Transverse colon (tissue), 4 donors: Measurements from ENCODE around the gene TMSB10. TPM values are rescaled to one million over a fixed set of nuclear protein-coding genes. Genes with fewer than 3 reads are reported as not detected.
A peak's percentile ranks its signal among the peaks of the same experiment; 100 is the strongest.

ENCODE experiments used
- DNase-seq: peaks from one replicate; pipeline ENCODE4 v3.0.0-alpha.2; 2019
- H3K27ac ChIP-seq, 4 donors: fragments of 200-600 bp; sonication (generic); 2 replicates each; pipeline ENCODE4 v1.5.1; 2016 to 2018; ENCODE audit warnings: inconsistent platforms in 4 of 4
- H3K27me3 ChIP-seq: fragments of 200-600 bp; sonication (generic); 2 replicates; pipeline ENCODE4 v1.5.1; 2017; ENCODE audit warnings: inconsistent platforms
- H3K36me3 ChIP-seq, 4 donors: fragments of 200-600 bp; sonication (generic); 2 replicates each; pipeline ENCODE4 v1.5.1; 2017 to 2019; ENCODE audit warnings: inconsistent platforms in 4 of 4
- H3K4me1 ChIP-seq, 4 donors: fragments of 200-600 bp; sonication (generic); 2 replicates each; pipeline ENCODE4 v1.5.1; 2017 to 2020; ENCODE audit warnings: inconsistent platforms in 4 of 4
- H3K4me3 ChIP-seq, 4 donors: fragments of 200-600 bp; sonication (generic); 1 replicate in 1 of 4; 2 replicates in 3 of 4; pipeline versions ENCODE4 v1.5.1 to v1.6.1; 2017 to 2019; ENCODE audit warnings: inconsistent platforms in 4 of 4
- H3K9me3 ChIP-seq, 2 donors: fragments of 200-600 bp; sonication (generic); 2 replicates each; pipeline ENCODE4 v1.5.1; 2017 to 2019; ENCODE audit warnings: inconsistent platforms in 2 of 2
- CTCF ChIP-seq, 5 experiments: fragments of 200-600 bp in 3 of 5; fragments of 450-650 bp in 2 of 5; sonication (generic) in 3 of 5; IDR thresholded peaks; 1 replicate in 2 of 5; 2 replicates in 3 of 5; pipeline ENCODE4 v1.5.1; 2016 to 2017; ENCODE audit warnings: antibody characterized with exemption in 5 of 5, inconsistent platforms in 3 of 5, mild to moderate bottlenecking in 2 of 5, moderate library complexity in 1 of 5
- EP300 ChIP-seq: sonication (generic); formaldehyde crosslinking; IDR thresholded peaks from one replicate; pipeline ENCODE4 v1.6.1; 2017; ENCODE audit warnings: antibody characterized with exemption, low read depth
- POLR2A ChIP-seq: fragments of 450-650 bp; IDR thresholded peaks from one replicate; pipeline ENCODE4 v1.6.1; 2016; ENCODE audit warnings: antibody characterized with exemption, mild to moderate bottlenecking, moderate library complexity
- POLR2AphosphoS5 ChIP-seq, 3 donors: sonication (generic); formaldehyde crosslinking; IDR thresholded peaks; one replicate each; pipeline ENCODE4 v1.6.1; 2016; ENCODE audit warnings: antibody characterized with exemption in 3 of 3
- WGBS, 2 donors: methylation state at CpG; one replicate each; pipeline ENCODE4 v1.1.5; 2018; ENCODE audit warnings: low coverage in 1 of 2; 5-methylcytosine and 5-hydroxymethylcytosine counted together
- in situ Hi-C, 4 donors: fragments of 200-750 bp; cut with MboI; loops; one replicate each; pipeline versions ENCODE4 v1.15.0 to v1.15.1; 2017; ENCODE audit warnings: low sequenced_read_pairs in 3 of 4, low pct_ligation_motif_present in 1 of 4, low pct_unique_long_range_greater_than_20kb in 1 of 4
- intact Hi-C: fragments of 100-400 bp; cut with DNase I; formaldehyde crosslinking; loops from one replicate; pipeline ENCODE4 v1.15.1; 2023; ENCODE audit warnings: low total_unique reads
- total RNA-seq, 4 donors: library from RNA; depleted of rRNA; stranded (reverse); fragments of >200 nt; gene quantifications; one replicate each; pipeline ENCODE4 v1.1.0, GENCODE V29; 2016

The TMSB10 gene
- total RNA-seq, 4 donors from 2014 or later = 1,619 to 4,787 (median 3,693) TPM

- no peaks in the 10 kb centered on the region for H3K36me3 ChIP-seq
- no peak for DNase-seq
- peaks cover 0 to 25% (median 14%) of the 10 kb centered on the region in 4 donors for H3K4me1 ChIP-seq
- no peaks in the 10 kb centered on the region for H3K9me3 ChIP-seq
- no peak for TF ChIP-seq EP300
- TF ChIP-seq POLR2A = no peak
- no peak for TF ChIP-seq POLR2AphosphoS5 (IDR thresholded peaks at IDR 0.05)
- TF ChIP-seq CTCF (IDR thresholded peaks at IDR 0.05) = no peak
- WGBS, 2 donors = 0 to 1% methylated on average over 1 to 8 of the region's 8 CpGs
- intact Hi-C loops (loop anchor here (2.0 kb wide), 1 partner anchor 46 kb away; no protein-coding TSS in a partner anchor), in situ Hi-C loops (no loop called here)
- peak overlapping the region; percentile 45 to 75 (median 65) for H3K4me3 ChIP-seq
- H3K27me3 ChIP-seq = peaks cover 15% of the 10 kb centered on the region
- H3K27ac ChIP-seq = peak overlapping the region; percentile 76 to 92 (median 86)
Observed at GRCh38 chr2:84880395-84880644, 25.1 kb upstream of the TMSB10 start.

DNA sequence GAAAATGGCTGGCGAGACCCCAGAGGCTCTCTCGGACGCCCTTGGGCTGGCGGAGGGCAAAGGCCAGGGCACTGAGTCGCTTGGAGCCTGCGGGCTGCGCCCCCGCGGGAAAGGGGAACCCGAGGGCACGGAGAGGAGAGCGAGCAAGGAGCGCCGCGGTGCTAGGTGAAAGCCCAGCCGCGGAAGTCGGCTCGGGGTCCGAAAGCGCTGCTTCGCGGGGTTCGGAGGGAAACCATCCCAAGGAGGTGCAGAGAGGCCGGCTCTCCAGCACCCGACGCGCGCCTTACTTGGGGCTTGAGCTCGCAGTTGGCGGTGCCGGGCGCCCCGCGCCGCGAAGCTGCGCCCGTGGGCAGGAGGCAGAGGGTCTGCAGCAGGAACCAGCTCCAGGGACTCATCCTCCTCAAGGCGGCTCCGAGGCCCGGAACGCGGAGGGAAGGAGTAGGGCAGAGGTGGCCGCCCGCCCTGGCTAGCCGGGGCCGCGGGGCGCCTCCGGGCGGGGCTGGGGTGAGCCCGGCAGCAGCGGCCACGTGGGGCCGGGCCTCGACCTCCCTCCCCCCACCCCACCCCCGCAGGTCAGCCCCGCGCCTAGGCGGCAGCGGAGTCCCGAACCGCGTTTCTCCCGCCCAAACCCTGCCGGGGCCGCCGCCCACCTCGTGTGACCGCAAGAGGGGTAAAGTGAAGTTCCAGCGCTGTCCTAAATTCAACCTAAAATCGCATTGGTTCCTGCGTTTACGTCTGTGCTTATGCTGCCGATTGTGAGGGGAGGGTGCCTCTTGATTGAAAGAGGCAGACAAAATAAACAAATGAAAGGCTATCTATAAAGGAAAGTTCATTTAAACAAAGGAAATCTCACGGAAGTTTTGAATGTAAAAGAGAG, 24.6 kb upstream of the TMSB10 start, which contains the start of gene TRABD2A:
TSS of gene TRABD2A (minus strand) at position 440 of the 877 bp plus-strand sequence. CDS start at position 395, 45 bp downstream.
- in situ Hi-C loops (no loop called here), intact Hi-C loops (loop anchor here (2.0 kb wide), 1 partner anchor 46 kb away; no protein-coding TSS in a partner anchor)
- no peaks in the 10 kb centered on the region for H3K9me3 ChIP-seq
- DNase-seq = peak; percentile 64
- peaks cover 15% of the 10 kb centered on the region for H3K27me3 ChIP-seq
- H3K4me1 ChIP-seq = peaks cover 0 to 25% (median 14%) of the 10 kb centered on the region in 4 donors
- TF ChIP-seq POLR2A = peak; percentile 44
- TF ChIP-seq CTCF (IDR thresholded peaks at IDR 0.05) = no peak
- TF ChIP-seq POLR2AphosphoS5 (IDR thresholded peaks at IDR 0.05) = peak in 2 of 3 donors; percentile 26 to 50
- no peak for TF ChIP-seq EP300
- no peaks in the 10 kb centered on the region for H3K36me3 ChIP-seq
- H3K4me3 ChIP-seq = peak within 1 kb of the TSS; percentile 45 to 75 (median 65)
- 0% methylated on average over 13 to 61 of the region's 77 CpGs for WGBS, 2 donors
- H3K27ac ChIP-seq = peak within 1 kb of the TSS; percentile 76 to 92 (median 86)

DNA sequence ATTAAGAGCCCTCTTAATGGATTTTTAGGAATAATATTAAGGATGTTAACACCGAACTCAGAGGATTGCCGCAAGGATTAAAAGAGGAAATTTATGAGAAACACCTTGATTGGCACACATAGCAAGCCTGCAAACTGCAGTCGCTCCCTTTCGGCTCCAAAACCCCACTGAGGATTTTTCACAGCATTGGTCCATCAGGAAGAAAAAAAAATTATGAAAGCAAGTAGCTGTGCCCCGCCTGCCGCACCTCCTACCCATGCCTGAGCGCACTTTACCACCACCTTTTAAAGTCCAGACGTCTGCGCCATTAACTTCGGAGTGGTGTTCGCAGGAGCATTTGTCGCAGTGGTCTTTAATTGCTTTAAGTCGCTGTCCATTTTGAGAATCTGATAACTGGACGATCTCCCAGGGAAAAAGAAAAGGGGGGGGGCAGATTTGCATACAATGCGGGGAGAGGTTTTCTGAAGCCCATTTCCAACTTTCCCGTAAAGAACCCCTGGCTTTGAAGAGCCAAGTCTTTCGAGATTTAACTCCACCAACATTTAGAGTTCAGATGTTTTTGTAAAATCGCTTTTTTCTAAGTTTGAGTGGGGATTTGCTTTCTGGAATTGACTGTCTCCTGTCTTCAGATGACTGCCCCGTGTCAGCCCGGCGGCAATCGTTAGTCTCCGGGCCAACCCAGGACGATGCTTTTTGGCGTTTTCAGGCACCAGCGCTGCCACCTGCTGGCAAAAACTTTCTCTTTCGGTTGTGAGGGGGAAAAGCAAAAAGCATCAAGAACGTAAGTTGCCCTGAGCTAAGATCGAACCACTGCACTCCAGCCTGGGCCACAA, 23.7 kb upstream of the TMSB10 start:
- H3K27ac ChIP-seq = peak overlapping the region; percentile 76 to 92 (median 86)
- peaks cover 0 to 25% (median 14%) of the 10 kb centered on the region in 4 donors for H3K4me1 ChIP-seq
- H3K27me3 ChIP-seq = peaks cover 15% of the 10 kb centered on the region
- H3K36me3 ChIP-seq = no peaks in the 10 kb centered on the region
- H3K9me3 ChIP-seq = no peaks in the 10 kb centered on the region
- in situ Hi-C loops (no loop called here), intact Hi-C loops (loop anchor here (2.0 kb wide), 1 partner anchor 45 kb away; no protein-coding TSS in a partner anchor)
- WGBS, 2 donors = 0 to 1% methylated on average over 7 to 29 of the region's 29 CpGs
- peak overlapping the region; percentile 45 to 75 (median 65) for H3K4me3 ChIP-seq
- peak; percentile 92 for DNase-seq
- TF ChIP-seq POLR2AphosphoS5 (IDR thresholded peaks at IDR 0.05) = peak; percentile 43 to 55 (median 52)
- TF ChIP-seq EP300 = no peak
- TF ChIP-seq POLR2A = peak; percentile 40
- peak; percentile 65 to 85 (median 72) for TF ChIP-seq CTCF (IDR thresholded peaks at IDR 0.05)

GRCh38 chr2:84882414-84882738, 23.1 kb upstream of the TMSB10 start:
- peak overlapping the region in 3 of 4 donors; percentile 86 to 92 (median 87) for H3K27ac ChIP-seq
- no peaks in the 10 kb centered on the region for H3K9me3 ChIP-seq
- 43 to 58% methylated on average over 3 of the region's 3 CpGs for WGBS, 2 donors
- TF ChIP-seq POLR2AphosphoS5 (IDR thresholded peaks at IDR 0.05) = no peak
- TF ChIP-seq EP300 = no peak
- peak in 2 of 5 experiments; percentile 6 to 9 for TF ChIP-seq CTCF (IDR thresholded peaks at IDR 0.05)
- no peak for TF ChIP-seq POLR2A
- in situ Hi-C loops = no loop called here
- H3K27me3 ChIP-seq = peaks cover 15% of the 10 kb centered on the region
- H3K4me3 ChIP-seq = peak overlapping the region in 1 of 4 donors; percentile 73
- H3K4me1 ChIP-seq = peaks cover 0 to 25% (median 14%) of the 10 kb centered on the region in 4 donors
- intact Hi-C loops = no loop called here
- no peak for DNase-seq
- H3K36me3 ChIP-seq = no peaks in the 10 kb centered on the region
